GM18858 (cell line): Measurements from ENCODE around the gene MGAT3.
"Not testable (repeated sequence)": the region's sequence is repeated elsewhere in the genome, so short reads cannot be mapped to it uniquely, and the experiment has no call there.

Source experiments
- ATAC-seq: cut with Tn5 transposase; IDR thresholded peaks from one replicate; pipeline ENCODE4 v1.9.1; 2021; ENCODE audit not compliant: unreplicated experiment

MGAT3 gene

DNA sequence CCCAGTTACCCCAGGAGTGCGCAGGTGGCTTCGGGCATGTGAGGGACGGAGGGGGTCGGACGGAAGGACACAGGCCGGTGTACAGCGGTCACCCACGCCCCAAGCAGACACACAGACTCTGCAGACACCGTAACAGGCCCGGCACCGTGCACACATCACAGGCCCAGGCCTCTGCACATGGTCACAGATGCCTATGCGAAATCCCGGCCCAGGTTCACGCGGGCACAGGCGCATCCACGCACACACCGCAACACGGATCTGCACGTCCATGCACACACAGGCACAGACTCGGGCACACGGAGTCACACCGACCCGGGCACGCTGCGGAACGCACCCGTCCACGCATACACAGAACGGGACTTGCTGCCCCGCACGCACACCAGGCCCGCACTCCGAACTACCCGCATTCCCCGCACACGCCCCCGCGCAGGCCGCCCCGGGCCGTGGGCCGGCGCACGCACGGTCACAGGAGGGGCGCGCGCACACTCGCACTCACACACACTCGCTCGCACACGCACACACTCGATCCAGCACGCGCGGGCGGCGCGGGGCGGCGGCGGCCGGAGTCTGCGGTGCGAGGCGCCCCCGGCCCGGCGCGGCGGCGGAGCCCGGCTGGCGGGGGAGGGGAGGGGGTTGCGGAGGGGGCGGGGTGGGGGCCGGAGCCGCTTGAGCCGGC is at the start of gene MGAT3:
Gene MGAT3, plus strand, starts transcription at position 491 of the 676 bp plus-strand sequence. CDS start 30,336 bp downstream, outside the sequence.
- no peak for ATAC-seq

- no peak for ATAC-seq
Measured at GRCh38 chr22:39408173-39408572, 48.6 kb upstream of the MGAT3 start.

- no peak for ATAC-seq
Measured at GRCh38 chr22:39408807-39409206, 48.0 kb upstream of the MGAT3 start.

DNA sequence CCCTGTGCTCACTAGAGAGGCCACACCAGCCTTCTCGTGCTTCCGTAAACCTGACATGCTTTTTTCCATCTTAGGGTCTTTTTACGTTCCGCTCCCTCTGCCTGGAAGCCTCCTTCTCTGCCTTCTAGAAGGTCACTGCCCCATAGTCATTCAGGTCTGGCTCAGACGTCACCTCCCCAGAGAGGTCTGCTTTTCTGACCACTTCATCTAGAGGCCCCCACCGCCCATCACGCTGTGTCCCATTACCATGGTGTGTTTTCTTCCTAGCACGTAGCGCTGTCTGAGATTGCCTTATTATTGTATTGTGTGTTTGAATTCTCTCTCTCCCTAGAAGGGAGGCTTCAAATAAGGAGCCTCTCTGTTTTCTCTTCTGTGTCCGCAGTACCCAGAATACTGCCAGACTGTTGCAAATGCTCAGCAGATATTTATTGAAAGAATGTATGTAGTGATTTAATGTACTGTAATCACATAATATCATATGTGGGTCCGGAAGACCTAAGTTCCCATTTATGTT is 47.2 kb upstream of the MGAT3 start:
- no peak for ATAC-seq

- ATAC-seq: no peak
Measured at GRCh38 chr22:39410264-39410663, 46.5 kb upstream of the MGAT3 start.

DNA sequence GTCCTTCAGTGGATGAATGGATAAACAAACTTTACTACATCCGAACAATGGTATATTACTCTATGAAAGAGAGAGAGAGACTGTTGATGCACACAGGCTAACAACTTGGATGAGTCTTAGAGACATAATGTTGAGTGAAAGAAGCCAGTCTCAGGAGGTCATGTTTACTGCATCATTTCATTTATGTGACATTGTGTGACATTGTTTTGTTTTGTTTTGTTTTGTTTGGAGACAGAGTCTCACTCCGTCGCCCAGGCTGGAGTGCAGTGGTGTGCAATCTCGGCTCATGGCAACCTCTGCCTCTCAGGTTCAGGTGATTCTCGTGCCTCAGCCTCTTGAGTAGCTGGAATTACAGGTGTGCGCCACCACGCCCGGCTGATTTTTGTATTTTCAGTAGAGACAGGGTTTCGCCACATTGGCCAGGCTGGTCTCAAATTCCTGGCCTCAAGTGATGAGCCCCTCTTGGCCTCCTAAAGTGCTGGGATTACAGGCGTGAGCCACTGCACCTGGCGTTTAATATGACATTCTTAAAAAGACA is 44.9 kb upstream of the MGAT3 start:
- ATAC-seq: not testable (repeated sequence)

GRCh38 chr22:39413204-39413603 is 43.6 kb upstream of the MGAT3 start:
- not testable (repeated sequence) for ATAC-seq

GRCh38 chr22:39414377-39414776 is 42.4 kb upstream of the MGAT3 start:
- ATAC-seq: no peak

GRCh38 chr22:39414886-39415285 is 41.9 kb upstream of the MGAT3 start:
- ATAC-seq: no peak

- no peak for ATAC-seq
Measured at GRCh38 chr22:39415506-39415905, 41.3 kb upstream of the MGAT3 start.

DNA sequence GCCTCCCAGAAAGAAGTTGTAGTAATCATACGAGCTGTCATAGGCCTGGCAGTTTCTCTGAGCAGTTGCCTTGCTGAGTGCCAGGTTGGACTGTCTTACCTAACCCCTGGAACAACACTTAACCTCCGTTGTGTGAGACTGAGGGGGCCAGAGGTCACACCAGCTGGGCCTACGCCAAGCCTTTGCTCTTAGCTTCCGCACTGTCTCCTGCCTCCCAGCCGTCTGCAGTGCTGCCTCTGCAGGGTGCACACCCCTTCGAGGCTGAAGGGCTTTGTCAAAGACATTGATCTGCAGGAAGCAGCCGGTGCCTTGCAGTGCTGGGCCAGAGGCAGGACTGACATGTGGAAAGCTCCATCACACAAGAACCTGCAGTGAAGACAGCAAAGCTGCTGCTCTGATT is 40.5 kb upstream of the MGAT3 start:
- ATAC-seq: no peak

DNA sequence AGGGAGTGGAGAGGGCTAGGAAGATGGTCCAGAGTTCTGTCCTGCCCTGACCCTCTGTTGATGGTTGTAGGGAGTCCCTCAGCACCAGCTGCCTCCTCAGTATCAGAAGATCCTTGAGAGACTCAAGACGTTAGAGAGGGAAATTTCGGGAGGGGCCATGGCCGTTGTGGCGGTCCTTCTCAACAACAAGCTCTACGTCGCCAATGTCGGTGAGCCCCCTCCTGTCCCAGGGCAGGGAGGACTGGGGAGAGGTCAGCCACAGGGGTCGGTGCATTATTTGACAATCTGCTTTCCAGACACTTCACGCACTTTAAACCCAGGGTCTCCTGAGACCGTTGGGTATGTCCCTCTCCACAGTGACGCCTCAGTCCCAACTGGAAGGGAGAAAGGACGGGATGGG is 39.2 kb upstream of the MGAT3 start:
- ATAC-seq: no peak

DNA sequence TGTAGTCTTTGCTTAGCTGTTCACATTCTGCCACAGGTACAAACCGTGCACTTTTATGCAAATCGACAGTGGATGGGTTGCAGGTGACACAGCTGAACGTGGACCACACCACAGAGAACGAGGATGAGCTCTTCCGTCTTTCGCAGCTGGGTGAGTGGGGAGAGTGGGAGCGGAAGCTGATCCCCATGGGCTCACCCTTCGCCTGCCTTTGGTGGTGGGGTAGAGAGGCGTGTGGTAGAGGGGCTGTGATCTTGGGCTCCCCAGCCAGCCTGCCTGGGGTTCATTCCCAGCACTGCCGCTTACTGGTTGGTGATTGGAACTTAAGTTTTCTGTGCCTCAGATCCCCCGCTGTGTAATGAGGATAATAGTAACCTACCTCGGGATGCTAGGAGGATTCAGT is 38.1 kb upstream of the MGAT3 start:
- ATAC-seq: no peak

- no peak for ATAC-seq
Measured at GRCh38 chr22:39419096-39419495, 37.7 kb upstream of the MGAT3 start.

DNA sequence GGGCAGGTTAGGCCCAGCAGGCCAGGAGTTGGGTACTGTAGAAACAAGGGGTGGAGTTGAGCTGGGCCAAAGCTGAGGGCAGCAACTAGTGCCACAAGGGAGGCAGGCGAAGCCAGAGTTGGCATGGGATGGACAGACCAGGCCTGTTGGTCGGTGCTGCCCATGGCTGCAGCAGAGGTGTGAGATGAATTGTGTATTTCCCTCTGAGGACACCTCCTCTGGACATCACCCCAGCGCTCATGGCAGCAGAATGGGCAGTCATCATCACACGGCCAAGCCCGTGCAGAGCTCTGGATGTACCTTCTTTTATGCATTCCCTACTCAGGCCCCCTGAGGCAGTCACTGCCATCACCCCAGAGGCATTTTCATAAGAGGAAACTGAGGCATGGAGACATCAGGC is 36.9 kb upstream of the MGAT3 start:
- no peak for ATAC-seq

GRCh38 chr22:39421691-39422090 is 35.1 kb upstream of the MGAT3 start:
- ATAC-seq: no peak

- ATAC-seq: no peak
Measured at GRCh38 chr22:39422101-39422500, 34.7 kb upstream of the MGAT3 start.

DNA sequence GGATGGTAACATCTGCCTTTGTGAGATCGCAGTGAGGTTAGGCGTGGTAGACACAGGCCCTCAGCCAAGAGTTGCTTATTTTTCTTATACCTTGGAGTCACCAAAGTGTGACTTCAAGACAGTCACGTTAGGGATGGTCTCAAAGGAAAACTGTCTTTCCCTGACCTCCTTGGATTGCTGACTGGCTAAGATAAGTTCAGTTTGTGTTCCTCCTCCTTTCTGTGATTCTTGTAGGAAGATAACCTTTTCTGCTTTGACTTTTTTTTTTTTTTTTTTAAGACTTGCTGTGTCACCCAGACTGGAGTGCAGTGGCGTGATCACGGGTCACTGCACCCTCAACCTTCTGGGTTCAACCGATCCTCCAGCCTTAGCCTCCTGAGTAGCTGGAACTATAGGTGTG is 34.1 kb upstream of the MGAT3 start:
- no peak for ATAC-seq

- no peak for ATAC-seq
Measured at GRCh38 chr22:39423976-39424375, 32.8 kb upstream of the MGAT3 start.

GRCh38 chr22:39426380-39427043 is 30.3 kb upstream of the MGAT3 start:
- no peak for ATAC-seq

- ATAC-seq: no peak
Measured at GRCh38 chr22:39427751-39428596, 28.8 kb upstream of the MGAT3 start.
